B cell (primary cell): ENCODE results near the gene EPSTI1. TPM values are rescaled to one million over a fixed set of nuclear protein-coding genes. Genes with fewer than 3 reads are reported as not detected.

Experiments
- ATAC-seq: fragments of 200-7000 bp; cut with Tn5 transposase; one replicate; pipeline ENCODE4 v1.10.0; 2021; ENCODE audit warnings: low read depth, mild to moderate bottlenecking, moderate number of reproducible peaks, moderate library complexity
- CTCF ChIA-PET: fragments of 350-600 bp; sonication (Branson Sonifier 250); formaldehyde crosslinking; loops from one replicate; lab custom pipeline; 2021; ENCODE audit warnings: antibody characterized with exemption, inconsistent platforms; lab: Charles Lee
- POLR2A ChIA-PET: fragments of 350-600 bp; sonication (Branson Sonifier 250); formaldehyde crosslinking; loops from one replicate; lab custom pipeline; 2021; ENCODE audit warnings: antibody characterized with exemption; lab: Charles Lee
- DNase-seq: peaks from one replicate; pipeline ENCODE4 v3.0.0; 2013
- H2AFZ ChIP-seq: 2 replicates; pipeline ENCODE4 v1.6.1; 2012; ENCODE audit warnings: mild to moderate bottlenecking, low read depth, low read length; ENCODE audit not compliant: insufficient read depth, poor library complexity, severe bottlenecking
- H3K27ac ChIP-seq, 2 donors: 1 replicate in 1 of 2; 2 replicates in 1 of 2; pipeline ENCODE4 v1.5.1; 2012 to 2013; ENCODE audit warnings: low read length in 2 of 2, mild to moderate bottlenecking in 2 of 2, moderate library complexity in 1 of 2
- H3K27me3 ChIP-seq, 4 experiments: fragments of 200-600 bp in 1 of 4; sonication (generic) in 1 of 4; replicated peaks in 1 of 4; 1 replicate in 2 of 4; 2 replicates in 2 of 4; pipeline versions ENCODE4 v1.6.1 to v1.7.0; 2013 to 2016; ENCODE audit warnings: low read length in 3 of 4, mild to moderate bottlenecking in 2 of 4, mixed read lengths in 1 of 4, moderate library complexity in 1 of 4; ENCODE audit not compliant: insufficient read depth in 4 of 4, control insufficient read depth in 3 of 4; ENCODE audit errors: control extremely low read depth in 1 of 4
- H3K36me3 ChIP-seq, 2 experiments: replicated peaks in 1 of 2; 1 replicate in 1 of 2; 2 replicates in 1 of 2; pipeline versions ENCODE4 v1.6.1 to v1.7.1; 2013; ENCODE audit warnings: low read length in 1 of 2; ENCODE audit not compliant: insufficient read depth in 2 of 2, control insufficient read depth in 1 of 2; ENCODE audit errors: control extremely low read depth in 1 of 2, extremely low read depth in 1 of 2
- H3K4me1 ChIP-seq, 2 donors: fragments of 200-600 bp in 1 of 2; sonication (generic) in 1 of 2; 1 replicate in 1 of 2; 2 replicates in 1 of 2; pipeline versions ENCODE4 v1.5.1 to v1.6.1; 2013 to 2017; ENCODE audit warnings: low read length in 2 of 2; ENCODE audit not compliant: control insufficient read depth in 2 of 2, insufficient read depth in 2 of 2
- H3K4me2 ChIP-seq: replicated peaks from 2 replicates; pipeline ENCODE3; 2012; ENCODE audit warnings: mild to moderate bottlenecking, low read depth, low read length; ENCODE audit not compliant: poor library complexity, severe bottlenecking
- H3K4me3 ChIP-seq, 5 experiments: fragments of 200-600 bp in 1 of 5; sonication (generic) in 1 of 5; 1 replicate in 3 of 5; 2 replicates in 2 of 5; pipeline versions ENCODE4 v1.5.1 to v1.7.0; 2011 to 2016; ENCODE audit warnings: low read length in 4 of 5, mild to moderate bottlenecking in 4 of 5, low read depth in 2 of 5, control low read depth in 1 of 5, moderate library complexity in 1 of 5; ENCODE audit not compliant: insufficient read depth in 1 of 5; ENCODE audit errors: control extremely low read depth in 1 of 5, extremely low read depth in 1 of 5
- H3K79me2 ChIP-seq: fragments of 200-600 bp; sonication (generic); one replicate; pipeline ENCODE4 v1.6.0; 2016; ENCODE audit warnings: low read length; ENCODE audit not compliant: control insufficient read depth, insufficient read depth
- H3K9ac ChIP-seq: fragments of 200-600 bp; sonication (generic); 2 replicates; pipeline ENCODE4 v1.6.1; 2017; ENCODE audit warnings: mild to moderate bottlenecking, low read length, moderate library complexity
- H3K9me3 ChIP-seq, 3 donors: one replicate each; pipeline versions ENCODE4 v1.6.1 to v1.7.1; 2013; ENCODE audit warnings: low read length in 2 of 3; ENCODE audit not compliant: control insufficient read depth in 2 of 3, insufficient read depth in 1 of 3; ENCODE audit errors: control extremely low read depth in 1 of 3
- H4K20me1 ChIP-seq: 2 replicates; pipeline ENCODE4 v1.6.0; 2012; ENCODE audit warnings: mild to moderate bottlenecking, low read length; ENCODE audit not compliant: insufficient read depth, control insufficient read depth, poor library complexity, severe bottlenecking
- H3K27ac Mint-ChIP-seq: one replicate; pipeline ENCODE4 v1.8.0; 2021; ENCODE audit warnings: mixed read lengths
- H3K27me3 Mint-ChIP-seq: one replicate; pipeline ENCODE4 v1.8.0; 2021; ENCODE audit warnings: mixed read lengths
- H3K4me1 Mint-ChIP-seq: one replicate; pipeline ENCODE4 v1.8.0; 2021; ENCODE audit warnings: mixed read lengths
- H3K4me3 Mint-ChIP-seq: one replicate; pipeline ENCODE4 v1.8.0; 2021; ENCODE audit warnings: mixed read lengths
- H3K9me3 Mint-ChIP-seq: one replicate; pipeline ENCODE4 v1.8.0; 2022; ENCODE audit warnings: mixed read lengths; ENCODE audit not compliant: insufficient read depth
- EZH2 ChIP-seq: IDR thresholded peaks from 2 replicates; pipeline ENCODE4 v1.6.1; 2012; ENCODE audit warnings: borderline replicate concordance, low read depth, mild to moderate bottlenecking, moderate library complexity, low read length; ENCODE audit not compliant: insufficient read depth, poor library complexity, severe bottlenecking
- WGBS: methylation state at CpG from one replicate; pipeline ENCODE4 v1.1.5; 2013; ENCODE audit warnings: missing lambda C conversion rate; ENCODE audit not compliant: insufficient coverage; 5-methylcytosine and 5-hydroxymethylcytosine counted together
- intact Hi-C: fragments of 100-400 bp; cut with micrococcal nuclease; formaldehyde crosslinking; loops from one replicate; pipeline ENCODE4 v1.10.0; 2022
- polyA plus RNA-seq: library from polyadenylated mRNA; depleted of rRNA; stranded (reverse); fragments of >200 nt; gene quantifications from 2 replicates; pipeline ENCODE4 v1.2.3, GENCODE V29; 2012
- total RNA-seq, 2 donors: library from RNA; stranded (reverse); fragments of 120-200 nt in 1 of 2; gene quantifications; 1 replicate in 1 of 2; 2 replicates in 1 of 2; pipeline versions ENCODE4 v1.2.3 to v1.2.4, GENCODE V29; 2013 to 2022
- TF ChIP-seq, protein P1 (sequence below): fragments of 200-600 bp; IDR thresholded peaks from one replicate; pipeline ENCODE4 v1.8.0; 2022; ENCODE audit warnings: antibody characterized with exemption, mild to moderate bottlenecking

Gene EPSTI1
- total and polyA plus RNA-seq, 2 donors (not counting 1 experiment from before 2014, with no cell fraction given): 13.4 to 41.8 TPM

- no peaks in the 10 kb centered on the region for H4K20me1 ChIP-seq
- H3K4me1 ChIP-seq: no peaks in the 10 kb centered on the region
- no peak overlapping the region for H3K9ac ChIP-seq
- no peak overlapping the region for H3K4me3 Mint-ChIP-seq
- H3K4me3 ChIP-seq: no peak overlapping the region
- no peaks in the 10 kb centered on the region for H3K27me3 Mint-ChIP-seq
- no peak overlapping the region for H3K27ac ChIP-seq
- no peaks in the 10 kb centered on the region for H3K9me3 Mint-ChIP-seq
- intact Hi-C loops: no loop called here
- WGBS: 86% methylated on average over 1 of the region's 3 CpGs
- no peak for TF ChIP-seq EZH2
- TF ChIP-seq, protein P1, sequence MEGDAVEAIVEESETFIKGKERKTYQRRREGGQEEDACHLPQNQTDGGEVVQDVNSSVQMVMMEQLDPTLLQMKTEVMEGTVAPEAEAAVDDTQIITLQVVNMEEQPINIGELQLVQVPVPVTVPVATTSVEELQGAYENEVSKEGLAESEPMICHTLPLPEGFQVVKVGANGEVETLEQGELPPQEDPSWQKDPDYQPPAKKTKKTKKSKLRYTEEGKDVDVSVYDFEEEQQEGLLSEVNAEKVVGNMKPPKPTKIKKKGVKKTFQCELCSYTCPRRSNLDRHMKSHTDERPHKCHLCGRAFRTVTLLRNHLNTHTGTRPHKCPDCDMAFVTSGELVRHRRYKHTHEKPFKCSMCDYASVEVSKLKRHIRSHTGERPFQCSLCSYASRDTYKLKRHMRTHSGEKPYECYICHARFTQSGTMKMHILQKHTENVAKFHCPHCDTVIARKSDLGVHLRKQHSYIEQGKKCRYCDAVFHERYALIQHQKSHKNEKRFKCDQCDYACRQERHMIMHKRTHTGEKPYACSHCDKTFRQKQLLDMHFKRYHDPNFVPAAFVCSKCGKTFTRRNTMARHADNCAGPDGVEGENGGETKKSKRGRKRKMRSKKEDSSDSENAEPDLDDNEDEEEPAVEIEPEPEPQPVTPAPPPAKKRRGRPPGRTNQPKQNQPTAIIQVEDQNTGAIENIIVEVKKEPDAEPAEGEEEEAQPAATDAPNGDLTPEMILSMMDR: no peak
- no peak overlapping the region for H2AFZ ChIP-seq
- peaks cover 2 to 47% of the 10 kb centered on the region in 2 experiments for H3K36me3 ChIP-seq
- H3K27me3 ChIP-seq: no peaks in the 10 kb centered on the region
- H3K9me3 ChIP-seq: no peaks in the 10 kb centered on the region
- ATAC-seq: no peak
- ChIA-PET CTCF (no interaction called here), POLR2A (no interaction called here)
- no peaks in the 10 kb centered on the region for H3K4me1 Mint-ChIP-seq
- no peak overlapping the region for H3K4me2 ChIP-seq
- H3K79me2 ChIP-seq: no peaks in the 10 kb centered on the region
- DNase-seq: no peak
- no peak overlapping the region for H3K27ac Mint-ChIP-seq
Observed at GRCh38 chr13:42926043-42926442, 66.0 kb downstream of the EPSTI1 start.

GRCh38 chr13:42925626-42926025, 66.4 kb downstream of the EPSTI1 start:
- Histone ChIP-seq H3K4me3 (no peak overlapping the region), H3K4me2 (no peak overlapping the region), H3K9ac (no peak overlapping the region), H4K20me1 (no peaks in the 10 kb centered on the region), H3K27me3 (no peaks in the 10 kb centered on the region), H3K79me2 (no peaks in the 10 kb centered on the region), H2AFZ (no peak overlapping the region), H3K27ac (no peak overlapping the region), H3K9me3 (no peaks in the 10 kb centered on the region), H3K36me3 (peaks cover 2 to 51% of the 10 kb centered on the region in 2 experiments), H3K4me1 (no peaks in the 10 kb centered on the region)
- ChIA-PET CTCF (no interaction called here), POLR2A (no interaction called here)
- intact Hi-C loops: no loop called here
- WGBS: 100% methylated on average over 1 of the region's 2 CpGs
- no peak overlapping the region for H3K4me3 Mint-ChIP-seq
- TF ChIP-seq, protein P1: no peak
- TF ChIP-seq EZH2: no peak
- H3K9me3 Mint-ChIP-seq: no peaks in the 10 kb centered on the region
- H3K27me3 Mint-ChIP-seq: no peaks in the 10 kb centered on the region
- no peaks in the 10 kb centered on the region for H3K4me1 Mint-ChIP-seq
- no peak for ATAC-seq
- DNase-seq: no peak
- no peak overlapping the region for H3K27ac Mint-ChIP-seq
